Stimulated activated CD8-positive, alpha-beta memory T cell treated with anti-CD3 and anti-CD28 coated beads, Interleukin-12 subunit alpha, Interleukin-12 subunit beta, amount 100 ng/mL, for 1 hour (primary cell): ENCODE data around the gene UBASH3A.

Experiments used
- DNase-seq: peaks from one replicate; pipeline ENCODE4 v3.0.0-alpha.2; 2020; ENCODE audit warnings: low read depth

The UBASH3A gene, protein sequence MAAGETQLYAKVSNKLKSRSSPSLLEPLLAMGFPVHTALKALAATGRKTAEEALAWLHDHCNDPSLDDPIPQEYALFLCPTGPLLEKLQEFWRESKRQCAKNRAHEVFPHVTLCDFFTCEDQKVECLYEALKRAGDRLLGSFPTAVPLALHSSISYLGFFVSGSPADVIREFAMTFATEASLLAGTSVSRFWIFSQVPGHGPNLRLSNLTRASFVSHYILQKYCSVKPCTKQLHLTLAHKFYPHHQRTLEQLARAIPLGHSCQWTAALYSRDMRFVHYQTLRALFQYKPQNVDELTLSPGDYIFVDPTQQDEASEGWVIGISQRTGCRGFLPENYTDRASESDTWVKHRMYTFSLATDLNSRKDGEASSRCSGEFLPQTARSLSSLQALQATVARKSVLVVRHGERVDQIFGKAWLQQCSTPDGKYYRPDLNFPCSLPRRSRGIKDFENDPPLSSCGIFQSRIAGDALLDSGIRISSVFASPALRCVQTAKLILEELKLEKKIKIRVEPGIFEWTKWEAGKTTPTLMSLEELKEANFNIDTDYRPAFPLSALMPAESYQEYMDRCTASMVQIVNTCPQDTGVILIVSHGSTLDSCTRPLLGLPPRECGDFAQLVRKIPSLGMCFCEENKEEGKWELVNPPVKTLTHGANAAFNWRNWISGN

GRCh38 chr21:42403611-42404231, at the start of gene UBASH3A:
Gene UBASH3A, plus strand, starts transcription at chr21:42403902. Its CDS starts 44 bp downstream, at chr21:42403946.
- DNase-seq: no peak

- no peak for DNase-seq
Observed at GRCh38 chr21:42356046-42356445, 47.7 kb upstream of the UBASH3A start.

DNA sequence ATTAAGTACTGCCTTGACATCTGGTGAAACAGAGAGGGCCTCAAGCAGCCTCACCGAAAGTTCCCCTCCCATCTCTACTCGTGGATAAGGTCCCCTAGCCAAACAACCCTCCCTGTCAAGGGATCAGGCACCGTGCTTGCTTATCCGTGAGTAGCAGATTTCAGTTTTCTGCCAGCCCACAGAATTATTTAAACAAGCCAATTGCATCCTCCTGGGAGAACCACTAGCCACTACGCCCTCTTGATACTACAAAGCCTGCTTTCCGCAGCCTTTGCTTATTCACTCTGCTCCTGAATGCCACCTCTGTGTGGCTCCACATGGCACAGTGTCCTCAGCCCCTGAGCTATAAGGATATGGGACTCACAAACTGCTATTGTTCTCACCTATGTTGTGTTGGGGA, 47.1 kb upstream of the UBASH3A start:
- no peak for DNase-seq

GRCh38 chr21:42357307-42357706, 46.4 kb upstream of the UBASH3A start:
- DNase-seq: no peak

DNA sequence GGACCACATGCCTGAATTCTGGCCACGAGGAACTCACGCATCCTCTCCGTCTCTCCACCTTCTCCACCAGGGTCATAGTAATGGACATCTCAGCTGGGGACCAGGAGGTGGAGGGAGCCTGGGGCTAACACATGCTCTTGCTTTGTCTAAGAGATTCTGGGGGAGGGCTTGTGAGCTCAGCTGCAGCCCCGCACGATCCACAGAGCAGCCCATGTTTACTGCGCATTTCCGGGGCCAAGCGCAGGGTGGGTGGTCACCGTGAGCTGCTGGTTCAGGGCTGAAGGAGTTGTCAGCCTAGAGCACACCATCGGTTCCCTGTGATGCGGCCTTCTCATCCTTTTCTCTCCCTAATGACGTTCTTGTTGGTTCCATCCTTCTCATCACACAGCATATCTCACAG, 45.4 kb upstream of the UBASH3A start:
- no peak for DNase-seq

DNA sequence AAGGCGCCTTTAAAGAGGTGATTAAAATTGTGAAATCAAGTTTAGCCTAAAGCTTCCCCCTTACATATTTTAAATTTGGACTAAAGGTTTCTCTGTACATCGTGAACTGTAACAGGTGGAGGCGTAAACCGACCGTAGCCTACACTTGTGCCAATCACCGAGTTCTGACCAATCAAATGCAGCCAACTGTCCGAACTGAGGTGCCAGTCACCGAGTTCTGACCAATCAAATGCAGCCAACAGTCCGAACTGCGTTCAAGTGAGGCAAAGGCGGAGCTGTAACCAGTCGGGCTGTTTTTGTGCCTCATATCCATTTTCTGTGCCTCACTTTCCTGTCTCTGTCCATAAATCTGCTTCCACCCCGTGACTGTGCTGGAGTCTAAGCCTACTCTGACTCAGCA, 44.8 kb upstream of the UBASH3A start:
- DNase-seq: no peak

DNA sequence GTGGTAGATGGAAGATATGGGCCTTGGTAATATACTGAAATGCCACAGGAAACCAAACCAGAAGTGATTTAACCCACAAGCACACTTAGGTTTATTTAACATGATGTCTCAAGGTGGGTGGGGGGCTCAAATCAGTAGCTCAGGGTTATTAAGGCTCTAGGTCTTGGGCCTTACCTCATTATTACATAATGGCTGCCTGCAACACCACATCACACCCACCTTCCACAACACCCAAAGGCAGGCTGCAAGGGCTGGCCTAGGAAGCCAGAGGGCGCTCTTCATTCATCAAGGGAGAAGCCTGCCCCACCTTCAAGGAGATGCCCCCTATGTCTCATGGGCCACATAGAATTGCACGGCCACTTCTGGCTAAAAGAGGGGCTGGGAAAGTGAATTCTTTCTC, 43.4 kb upstream of the UBASH3A start:
- no peak for DNase-seq

DNA sequence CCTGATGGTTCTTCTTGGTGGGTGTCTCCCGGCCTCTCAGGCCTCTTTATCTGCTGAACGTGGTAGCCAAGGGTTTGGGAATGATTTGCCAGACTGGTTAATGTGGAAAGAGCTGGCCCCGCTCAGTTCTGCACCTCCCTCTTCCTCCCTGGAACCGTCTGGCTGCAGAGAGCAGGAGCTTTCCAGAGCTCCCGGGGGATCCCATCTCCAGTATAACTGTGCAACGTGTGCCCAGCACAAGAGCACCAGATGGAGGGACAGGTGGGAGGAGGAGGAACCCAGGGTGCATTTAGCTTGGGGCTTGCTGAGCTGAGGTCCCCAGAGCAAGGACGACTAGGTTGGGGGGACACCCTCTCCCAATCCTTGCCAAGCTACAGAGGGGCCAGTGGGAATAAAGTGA, 42.4 kb upstream of the UBASH3A start:
- no peak for DNase-seq

GRCh38 chr21:42362198-42362597, 41.5 kb upstream of the UBASH3A start:
- DNase-seq: no peak

DNA sequence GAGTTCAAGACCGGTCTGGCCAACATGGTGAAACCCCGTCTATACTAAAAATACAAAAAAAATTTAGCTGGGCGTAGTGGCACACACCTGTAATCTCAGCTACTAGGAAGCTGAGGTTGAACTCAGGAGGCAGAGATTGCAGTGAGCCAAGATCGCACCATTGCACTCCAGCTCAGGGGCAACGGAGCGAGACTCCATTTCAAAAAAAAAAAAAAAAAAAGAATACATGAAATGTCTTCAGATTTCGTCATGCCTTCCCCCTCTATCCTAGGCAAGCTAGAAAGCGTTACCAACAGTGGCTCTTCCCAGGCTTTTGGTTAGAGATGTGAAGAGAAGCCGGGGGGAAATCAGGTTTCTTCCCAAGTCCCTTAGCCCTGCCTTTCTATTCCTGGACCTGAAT, 41.0 kb upstream of the UBASH3A start:
- DNase-seq: no peak

GRCh38 chr21:42363312-42363711, 40.4 kb upstream of the UBASH3A start:
- DNase-seq: no peak

DNA sequence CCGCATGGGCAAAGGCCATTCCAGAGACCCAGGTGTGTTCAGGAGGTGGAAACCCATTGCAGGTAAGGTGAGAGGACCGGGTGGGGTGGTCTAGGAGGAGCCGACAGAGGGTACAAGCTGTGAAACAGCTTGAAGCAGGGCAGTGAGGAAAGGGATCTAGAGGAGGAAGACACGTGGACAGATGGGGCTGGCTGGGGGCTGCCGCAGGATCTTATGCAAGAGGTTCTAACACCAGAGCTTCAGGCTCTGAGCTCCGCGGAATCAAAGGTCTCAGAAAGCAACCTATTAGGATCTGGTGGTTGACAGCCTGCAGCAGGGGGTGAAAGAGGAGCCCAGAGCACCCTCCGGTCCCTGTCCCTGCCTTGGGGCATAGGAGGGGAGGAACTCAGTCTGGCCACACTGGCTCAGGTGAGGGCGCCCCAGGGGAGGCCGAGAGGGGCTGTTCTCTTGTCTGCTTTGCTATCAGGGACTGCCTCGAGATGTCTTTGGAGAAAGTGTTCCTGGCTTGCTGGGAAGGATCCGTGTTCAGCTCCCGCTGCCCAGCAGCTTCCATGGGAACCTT, 39.3 kb upstream of the UBASH3A start:
- no peak for DNase-seq

DNA sequence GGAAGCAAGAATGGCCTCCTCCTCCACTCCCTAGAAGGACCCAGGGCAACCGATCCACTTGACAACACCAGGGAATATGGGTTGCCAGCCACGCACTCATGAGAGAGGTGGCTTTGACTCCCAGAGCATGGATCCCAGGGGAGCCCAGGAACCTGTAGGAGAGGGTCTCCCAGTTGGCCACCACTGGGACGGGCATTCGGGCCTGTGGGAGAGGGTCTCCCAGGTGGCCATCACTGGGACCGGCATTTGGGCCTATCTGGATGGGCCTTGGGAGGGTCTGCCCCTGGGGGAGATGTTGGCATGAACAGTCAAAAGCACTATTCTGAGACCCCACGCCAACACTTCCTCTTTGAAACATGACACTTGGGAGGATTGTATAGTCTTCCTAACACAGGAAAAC, 37.9 kb upstream of the UBASH3A start:
- no peak for DNase-seq

DNA sequence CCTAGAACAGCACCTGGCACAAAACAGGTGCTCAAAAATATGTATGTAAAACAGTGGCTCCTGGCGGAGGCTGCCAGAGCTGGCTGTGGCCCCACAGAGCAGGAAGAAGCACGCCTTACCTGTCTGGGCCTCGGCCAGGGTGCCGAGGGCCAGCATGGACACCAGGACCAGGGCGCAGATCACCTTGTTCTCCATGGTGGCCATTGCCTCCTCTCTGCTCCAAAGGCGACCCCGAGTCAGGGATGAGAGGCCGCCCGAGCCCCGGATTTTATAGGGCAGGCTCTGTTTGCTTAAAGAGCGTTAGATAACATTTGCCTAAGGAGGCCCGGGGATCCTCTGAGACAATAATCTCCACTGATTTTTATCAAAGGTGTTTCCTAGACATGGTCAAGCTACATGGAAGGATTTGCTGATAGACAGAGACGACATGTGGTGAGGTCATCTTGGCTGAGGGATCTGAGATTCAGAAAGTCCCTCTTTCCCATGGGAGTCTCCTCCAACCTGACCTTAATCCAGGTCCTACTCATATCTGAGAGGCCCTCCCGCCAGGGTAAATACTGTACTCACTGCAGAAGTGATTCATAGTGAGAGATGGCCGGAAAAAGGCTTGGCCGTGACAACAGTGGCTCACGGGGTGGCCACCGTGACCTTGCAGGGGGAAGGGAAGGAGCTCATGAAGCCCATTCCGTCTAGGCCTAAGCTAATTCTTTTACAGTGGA, 37.3 kb upstream of the UBASH3A start, which contains the start of gene TFF1:
TFF1 (minus strand) TSS at position 244 of the 719 bp plus-strand sequence; CDS start at position 204, 40 bp downstream.
- no peak for DNase-seq

DNA sequence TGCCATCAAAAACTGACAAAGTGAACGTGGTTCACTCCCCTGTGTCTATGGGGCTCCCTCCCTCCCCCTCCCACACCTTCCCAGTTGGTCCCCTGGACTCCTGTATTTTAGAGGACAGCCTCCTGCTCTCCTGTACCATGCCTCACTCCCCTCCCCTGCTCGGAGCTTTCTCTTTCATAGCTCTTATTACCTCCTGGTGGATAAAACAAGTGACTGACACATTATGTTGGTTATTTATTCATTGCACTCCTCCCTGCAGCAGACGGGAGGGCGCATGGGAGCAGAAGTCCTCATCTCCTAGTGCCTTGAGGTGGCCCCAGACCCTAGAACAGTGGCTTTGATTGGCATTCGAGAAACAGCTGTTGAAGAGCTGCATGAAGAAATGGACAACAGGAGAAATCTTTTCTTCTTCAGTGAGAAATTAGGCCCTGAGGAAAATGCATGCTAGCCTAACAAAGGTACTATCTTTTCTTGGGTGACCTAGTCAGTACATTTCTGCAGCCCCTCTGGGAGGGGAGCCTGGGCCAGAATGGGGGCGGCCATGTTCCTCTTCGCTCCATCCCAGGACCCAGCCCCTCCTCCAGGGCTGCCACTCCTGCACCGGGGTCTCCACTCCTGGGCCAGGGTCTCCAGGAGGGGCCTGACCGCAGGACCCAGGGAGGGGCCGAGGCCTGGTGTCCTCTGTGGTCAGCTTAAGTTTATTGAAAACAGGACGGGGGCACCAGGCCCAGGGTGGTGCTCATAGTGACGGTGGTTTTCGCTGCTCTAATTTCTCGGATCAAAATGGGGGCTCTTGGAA, 36.1 kb upstream of the UBASH3A start:
- no peak for DNase-seq

GRCh38 chr21:42369821-42370220, 33.9 kb upstream of the UBASH3A start:
- no peak for DNase-seq

DNA sequence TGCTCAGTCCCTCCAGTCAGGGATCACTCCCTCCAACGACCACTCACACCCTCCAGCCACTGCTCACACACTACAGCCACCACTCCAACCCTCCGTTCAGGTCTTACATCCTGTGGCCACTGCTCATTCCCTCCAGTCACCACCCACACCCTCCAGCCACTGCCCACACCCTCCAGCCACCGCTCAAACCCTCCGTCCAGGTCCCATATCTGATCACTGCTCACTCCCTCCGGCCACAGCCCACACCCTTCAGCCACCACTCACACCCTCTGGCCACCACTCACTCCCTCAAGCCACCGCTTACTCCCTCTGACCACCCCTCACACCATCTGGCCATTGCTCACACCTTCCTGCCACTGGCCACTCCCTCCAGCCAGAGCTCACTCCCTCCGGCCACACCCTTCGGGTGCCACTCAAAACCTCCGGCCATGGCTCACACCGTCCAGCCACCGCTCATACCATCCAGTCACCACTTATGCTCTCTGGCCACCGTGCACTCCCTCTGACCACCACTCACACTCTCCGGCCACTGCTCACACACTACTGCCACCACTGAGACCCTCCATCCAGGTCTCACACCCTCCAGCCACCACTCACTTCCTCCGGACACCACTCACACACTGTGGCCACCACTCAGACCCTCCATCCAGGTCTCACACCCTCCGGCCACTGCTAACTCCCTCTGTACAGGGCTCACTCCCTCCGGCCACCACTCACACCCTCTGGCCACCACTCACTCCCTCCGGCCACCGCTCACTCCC, 32.6 kb upstream of the UBASH3A start:
- no peak for DNase-seq

DNA sequence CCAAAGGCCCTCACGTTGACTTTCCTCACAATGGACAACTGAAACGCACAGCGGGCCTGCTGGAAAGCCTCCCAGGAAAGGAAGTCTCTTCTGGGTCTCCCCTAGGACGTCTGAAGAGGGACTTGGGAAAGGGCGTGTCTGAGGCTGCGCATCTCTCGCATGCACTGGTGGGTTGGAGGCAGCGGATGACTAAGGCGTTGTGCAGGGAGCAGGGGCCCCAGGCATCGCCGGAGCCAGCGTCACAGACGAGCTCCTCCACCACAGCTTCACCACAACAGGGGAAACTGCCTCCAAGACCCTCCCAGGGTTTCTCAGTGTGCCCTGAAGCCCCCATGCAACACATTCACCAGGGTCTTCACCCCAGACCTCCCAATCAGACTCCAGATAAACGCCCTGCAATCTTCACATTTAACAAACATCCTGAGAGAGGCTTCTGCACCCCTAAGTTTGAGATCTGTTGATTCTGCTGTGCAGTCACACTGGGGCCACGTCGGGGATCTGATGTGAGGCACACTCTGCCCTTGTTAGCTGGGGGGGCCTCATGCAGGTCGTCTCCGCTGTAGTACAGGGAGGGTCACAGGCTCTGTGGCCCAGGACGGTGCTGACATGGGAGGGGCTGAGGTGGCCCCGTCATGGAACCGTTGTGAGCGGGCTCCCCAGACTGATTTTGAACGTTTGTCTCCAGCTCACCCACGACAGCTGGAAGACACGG, 30.4 kb upstream of the UBASH3A start:
- DNase-seq: no peak

DNA sequence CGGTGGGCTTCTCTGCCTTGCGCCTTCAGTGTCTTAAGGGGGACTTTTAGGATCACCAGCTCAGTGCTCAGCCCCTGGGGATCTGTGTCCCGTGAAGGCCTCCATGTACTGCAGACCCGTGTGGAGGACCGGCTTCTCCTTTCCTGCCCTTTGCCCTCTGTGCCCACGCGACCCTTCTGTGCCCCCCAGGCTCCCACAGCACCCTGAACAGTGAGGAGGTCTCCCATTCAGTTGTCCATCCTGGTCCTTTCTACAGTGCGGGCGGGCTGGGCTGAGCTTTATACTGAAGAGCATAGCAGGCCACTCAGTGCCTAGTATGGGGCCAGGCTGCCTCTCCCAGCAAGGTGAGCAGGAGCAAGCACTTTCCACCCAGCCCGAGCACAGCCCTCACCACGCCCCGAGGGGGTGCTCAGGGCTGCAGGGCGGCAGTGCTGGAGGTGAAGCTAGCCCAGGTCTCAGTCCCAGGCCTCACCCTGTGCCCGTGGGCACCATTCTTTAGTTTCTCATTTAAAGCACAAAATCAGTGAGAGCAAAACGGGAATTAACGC, 29.7 kb upstream of the UBASH3A start:
- no peak for DNase-seq

- DNase-seq: no peak
Observed at GRCh38 chr21:42374457-42374856, 29.2 kb upstream of the UBASH3A start.
